ENCODE results near the gene IFNAR1. TPM values are rescaled to one million over a fixed set of nuclear protein-coding genes. Genes with fewer than 3 reads are reported as not detected.

IFNAR1 gene
- 8.1 and 8.2 TPM in 2 replicates for total RNA-seq

- no peaks in the 10 kb centered on the region for H3K27me3 ChIP-seq (ENCODE audit: control insufficient read depth, insufficient read depth, low read length)
- no peak for TF ChIP-seq CTCF (IDR thresholded peaks at IDR 0.05; ENCODE audit: insufficient read depth, low read length, severe bottlenecking)
- no peaks in the 10 kb centered on the region for H3K36me3 ChIP-seq (ENCODE audit: control insufficient read depth, insufficient read depth, low read length)
- FAIRE-seq = no peak
- DNase-seq (ENCODE audit: low read depth) = peak; percentile 93
- peak within 1 kb of the TSS; percentile 100 for H3K4me3 ChIP-seq (ENCODE audit: low read depth, low read length)
These were observed at the start of gene IFNAR1 for GRCh38 chr21:33324291-33325221. Gene IFNAR1, plus strand, starts transcription at chr21:33324970. Its CDS starts 86 bp downstream, at chr21:33325056.

- no peak for FAIRE-seq
These were observed 46.0 kb upstream of the IFNAR1 start for GRCh38 chr21:33278721-33279120.

GRCh38 chr21:33279330-33279820 lies 45.4 kb upstream of the IFNAR1 start:
- no peak for TF ChIP-seq CTCF (IDR thresholded peaks at IDR 0.05; ENCODE audit: insufficient read depth, low read length, severe bottlenecking)
- FAIRE-seq (no peak), DNase-seq (ENCODE audit: low read depth) (no peak)
- no peak overlapping the region for H3K4me3 ChIP-seq (ENCODE audit: low read depth, low read length)
- peaks cover 9% of the 10 kb centered on the region for H3K36me3 ChIP-seq (ENCODE audit: control insufficient read depth, insufficient read depth, low read length)
- no peaks in the 10 kb centered on the region for H3K27me3 ChIP-seq (ENCODE audit: control insufficient read depth, insufficient read depth, low read length)

More at GRCh38 chr21:33278721-33279120, 46.0 kb upstream of the IFNAR1 start:
- no peak for TF ChIP-seq CTCF (IDR thresholded peaks at IDR 0.05; ENCODE audit: insufficient read depth, low read length, severe bottlenecking)
- peak; percentile 22 for DNase-seq (ENCODE audit: low read depth)
- no peak overlapping the region for H3K4me3 ChIP-seq (ENCODE audit: low read depth, low read length)
- no peaks in the 10 kb centered on the region for H3K27me3 ChIP-seq (ENCODE audit: control insufficient read depth, insufficient read depth, low read length)
- H3K36me3 ChIP-seq (ENCODE audit: control insufficient read depth, insufficient read depth, low read length) = peaks cover 9% of the 10 kb centered on the region

GRCh38 chr21:33281096-33281652 lies 43.6 kb upstream of the IFNAR1 start:
- no peaks in the 10 kb centered on the region for H3K27me3 ChIP-seq (ENCODE audit: control insufficient read depth, insufficient read depth, low read length)
- H3K36me3 ChIP-seq (ENCODE audit: control insufficient read depth, insufficient read depth, low read length) = peaks cover 9% of the 10 kb centered on the region
- FAIRE-seq = no peak
- no peak overlapping the region for H3K4me3 ChIP-seq (ENCODE audit: low read depth, low read length)
- no peak for TF ChIP-seq CTCF (IDR thresholded peaks at IDR 0.05; ENCODE audit: insufficient read depth, low read length, severe bottlenecking)
- DNase-seq (ENCODE audit: low read depth) = no peak

GRCh38 chr21:33283203-33283602 lies 41.6 kb upstream of the IFNAR1 start:
- no peak overlapping the region for H3K4me3 ChIP-seq (ENCODE audit: low read depth, low read length)
- peaks cover 9% of the 10 kb centered on the region for H3K36me3 ChIP-seq (ENCODE audit: control insufficient read depth, insufficient read depth, low read length)
- no peak for DNase-seq (ENCODE audit: low read depth)
- FAIRE-seq = no peak
- no peak for TF ChIP-seq CTCF (IDR thresholded peaks at IDR 0.05; ENCODE audit: insufficient read depth, low read length, severe bottlenecking)
- H3K27me3 ChIP-seq (ENCODE audit: control insufficient read depth, insufficient read depth, low read length) = no peaks in the 10 kb centered on the region

Measured in bronchial epithelial cell (primary cell).